Endodermal cell (in vitro differentiated cells): ENCODE results near the gene FAM78A. TPM values are rescaled to one million over a fixed set of nuclear protein-coding genes. Genes with fewer than 3 reads are reported as not detected.

Experiments used
- DNase-seq: peaks from one replicate; pipeline ENCODE4 v3.0.0-alpha.2; 2017
- H3K27ac ChIP-seq: 2 replicates; pipeline ENCODE4 v1.5.1; 2013; ENCODE audit warnings: mild to moderate bottlenecking, low read depth, low read length, moderate library complexity
- H3K27me3 ChIP-seq: 2 replicates; pipeline ENCODE4 v1.6.1; 2013; ENCODE audit warnings: mild to moderate bottlenecking, low read length, moderate library complexity; ENCODE audit not compliant: insufficient read depth, control insufficient read depth, poor library complexity, severe bottlenecking
- H3K36me3 ChIP-seq: 2 replicates; pipeline ENCODE4 v1.7.0; 2013; ENCODE audit warnings: mild to moderate bottlenecking, low read length, moderate library complexity; ENCODE audit not compliant: control insufficient read depth, insufficient read depth
- H3K4me1 ChIP-seq: one replicate; pipeline ENCODE4 v1.7.0; 2013; ENCODE audit warnings: low read length; ENCODE audit not compliant: control insufficient read depth, insufficient read depth
- H3K4me3 ChIP-seq: 2 replicates; pipeline ENCODE4 v1.5.1; 2013; ENCODE audit warnings: mild to moderate bottlenecking, low read length, moderate library complexity
- H3K9ac ChIP-seq: 2 replicates; pipeline ENCODE4 v1.6.1; 2013; ENCODE audit warnings: mild to moderate bottlenecking, low read length, moderate library complexity; ENCODE audit not compliant: poor library complexity, severe bottlenecking; ENCODE audit errors: extremely low read depth
- H3K9me3 ChIP-seq: 2 replicates; pipeline ENCODE4 v1.6.1; 2013; ENCODE audit warnings: mild to moderate bottlenecking, low read length, moderate library complexity; ENCODE audit not compliant: control insufficient read depth
- H3K27ac Mint-ChIP-seq: 2 replicates; pipeline ENCODE4 v1.8.0; 2020; ENCODE audit warnings: mixed read lengths
- H3K27me3 Mint-ChIP-seq: 2 replicates; pipeline ENCODE4 v1.8.0; 2021; ENCODE audit warnings: mild to moderate bottlenecking, mixed read lengths; ENCODE audit not compliant: insufficient read depth
- H3K36me3 Mint-ChIP-seq: 2 replicates; pipeline ENCODE4 v1.8.0; 2020; ENCODE audit warnings: low read depth, mixed read lengths
- H3K4me1 Mint-ChIP-seq: 2 replicates; pipeline ENCODE4 v1.8.0; 2020; ENCODE audit warnings: mixed read lengths
- H3K4me3 Mint-ChIP-seq: 2 replicates; pipeline ENCODE4 v1.8.0; 2020; ENCODE audit warnings: mild to moderate bottlenecking, moderate library complexity, mixed read lengths
- H3K9me3 Mint-ChIP-seq: 2 replicates; pipeline ENCODE4 v1.8.0; 2020; ENCODE audit warnings: mild to moderate bottlenecking, mixed read lengths
- WGBS, 2 experiments: methylation state at CpG; one replicate each; pipeline versions ENCODE4 v1.1.5 to v1.1.7; 2013; ENCODE audit warnings: missing lambda C conversion rate in 2 of 2, mixed read lengths in 1 of 2; ENCODE audit not compliant: insufficient coverage in 1 of 2, insufficient read length in 1 of 2; 5-methylcytosine and 5-hydroxymethylcytosine counted together
- total RNA-seq, 2 donors: library from RNA; stranded (reverse); fragmentation: NEBNext Ultra II Directional in 1 of 2; extraction: Animal tissue kit (Norgen Biotek cat#: 25700) in 1 of 2; gene quantifications; 2 replicates in 1 of 2; 3 replicates in 1 of 2; pipeline ENCODE4 v1.2.1, GENCODE V29; 2021
- TF ChIP-seq, protein P1 (sequence below): fragments of 200-600 bp; sonication (generic); conservative IDR thresholded peaks from 2 replicates; pipeline ENCODE4 v1.5.0; 2021; ENCODE audit warnings: antibody characterized with exemption, mild to moderate bottlenecking

The FAM78A gene
- total RNA-seq, 2 donors from 2014 or later, result 5.5 to 5.6 TPM

DNA sequence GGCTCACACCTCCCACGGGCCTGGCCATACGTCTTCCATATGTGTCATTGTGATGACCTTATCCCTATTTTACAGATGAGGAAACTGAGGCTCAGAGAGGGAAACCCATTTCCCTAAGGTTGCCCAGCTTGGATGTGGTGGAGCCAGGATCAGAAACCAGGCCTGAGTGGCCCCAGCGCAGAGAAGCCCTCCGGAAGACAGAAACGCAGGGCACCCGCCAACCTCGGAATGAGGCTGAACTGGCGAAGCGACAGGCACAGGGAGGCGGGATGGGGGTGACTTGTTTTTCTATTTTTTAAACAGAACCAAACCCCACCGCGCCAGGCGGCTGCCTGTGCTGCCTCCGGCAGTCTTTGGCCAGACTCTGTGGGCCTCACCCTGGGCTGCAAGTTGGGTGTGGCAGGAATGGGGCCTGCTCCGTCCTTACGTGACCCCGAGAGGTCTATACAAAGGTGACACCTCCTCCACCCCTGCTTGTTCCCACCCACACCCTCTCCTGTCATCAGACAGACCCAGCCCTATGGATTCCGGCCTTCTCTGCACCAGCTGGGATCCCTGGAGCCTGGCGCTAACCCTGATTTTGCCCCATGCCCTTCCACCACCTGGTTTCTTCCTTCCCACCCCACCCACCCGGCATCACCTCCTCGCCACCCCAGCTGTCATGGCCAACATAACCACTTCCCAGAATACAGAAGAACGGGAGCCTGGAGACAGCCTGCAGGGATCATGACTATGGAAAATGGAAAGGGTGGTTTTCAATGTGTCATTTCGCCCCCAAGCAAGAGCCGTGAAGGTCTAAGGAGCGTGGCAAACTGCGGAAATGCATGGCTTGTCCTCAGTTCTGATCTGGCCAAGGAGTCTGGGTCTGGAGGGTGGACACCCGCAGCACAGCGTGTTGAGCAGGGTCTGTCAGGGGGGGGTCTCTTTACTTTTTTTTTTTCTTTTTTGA lies 36.8 kb upstream of the FAM78A start:
- TF ChIP-seq, protein P1, sequence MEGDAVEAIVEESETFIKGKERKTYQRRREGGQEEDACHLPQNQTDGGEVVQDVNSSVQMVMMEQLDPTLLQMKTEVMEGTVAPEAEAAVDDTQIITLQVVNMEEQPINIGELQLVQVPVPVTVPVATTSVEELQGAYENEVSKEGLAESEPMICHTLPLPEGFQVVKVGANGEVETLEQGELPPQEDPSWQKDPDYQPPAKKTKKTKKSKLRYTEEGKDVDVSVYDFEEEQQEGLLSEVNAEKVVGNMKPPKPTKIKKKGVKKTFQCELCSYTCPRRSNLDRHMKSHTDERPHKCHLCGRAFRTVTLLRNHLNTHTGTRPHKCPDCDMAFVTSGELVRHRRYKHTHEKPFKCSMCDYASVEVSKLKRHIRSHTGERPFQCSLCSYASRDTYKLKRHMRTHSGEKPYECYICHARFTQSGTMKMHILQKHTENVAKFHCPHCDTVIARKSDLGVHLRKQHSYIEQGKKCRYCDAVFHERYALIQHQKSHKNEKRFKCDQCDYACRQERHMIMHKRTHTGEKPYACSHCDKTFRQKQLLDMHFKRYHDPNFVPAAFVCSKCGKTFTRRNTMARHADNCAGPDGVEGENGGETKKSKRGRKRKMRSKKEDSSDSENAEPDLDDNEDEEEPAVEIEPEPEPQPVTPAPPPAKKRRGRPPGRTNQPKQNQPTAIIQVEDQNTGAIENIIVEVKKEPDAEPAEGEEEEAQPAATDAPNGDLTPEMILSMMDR, result no peak
- Histone ChIP-seq H3K4me3 (no peak overlapping the region), H3K36me3 (no peaks in the 10 kb centered on the region), H3K4me1 (no peaks in the 10 kb centered on the region), H3K9me3 (no peaks in the 10 kb centered on the region), H3K27me3 (no peaks in the 10 kb centered on the region), H3K9ac (no peak overlapping the region), H3K27ac (no peak overlapping the region)
- Mint-ChIP-seq H3K36me3 (no peaks in the 10 kb centered on the region), H3K9me3 (peaks cover 4% of the 10 kb centered on the region), H3K27ac (no peak overlapping the region), H3K4me3 (no peak overlapping the region), H3K27me3 (peaks cover 3% of the 10 kb centered on the region), H3K4me1 (peaks cover 3% of the 10 kb centered on the region)
- DNase-seq, result no peak
- WGBS, 2 experiments, result 95 to 96% methylated on average over 11 to 28 of the region's 28 CpGs

DNA sequence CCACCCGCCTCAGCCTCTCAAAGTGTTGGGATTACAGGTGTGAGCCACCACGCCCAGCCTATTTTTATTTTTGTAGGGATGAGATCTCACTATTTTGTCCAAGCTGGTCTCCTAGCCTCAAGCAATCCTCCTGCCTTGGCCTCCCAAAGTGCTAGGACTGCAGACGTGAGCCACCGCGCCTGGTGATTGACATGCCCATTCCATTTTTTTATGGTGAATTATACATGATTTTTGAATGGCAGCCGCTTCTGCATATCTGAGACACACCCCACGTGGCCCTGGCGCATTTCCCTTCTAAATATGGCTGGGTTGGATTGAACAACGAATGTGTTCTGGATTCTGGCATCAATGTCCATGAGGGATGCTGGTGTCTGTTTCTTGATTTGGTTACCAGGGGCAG lies 35.9 kb upstream of the FAM78A start:
- Mint-ChIP-seq H3K36me3 (no peaks in the 10 kb centered on the region), H3K9me3 (peaks cover 4% of the 10 kb centered on the region), H3K4me3 (no peak overlapping the region), H3K4me1 (no peaks in the 10 kb centered on the region), H3K27me3 (peaks cover 3% of the 10 kb centered on the region), H3K27ac (no peak overlapping the region)
- Histone ChIP-seq H3K27ac (no peak overlapping the region), H3K4me1 (no peaks in the 10 kb centered on the region), H3K36me3 (no peaks in the 10 kb centered on the region), H3K9ac (no peak overlapping the region), H3K4me3 (no peak overlapping the region), H3K9me3 (no peaks in the 10 kb centered on the region), H3K27me3 (no peaks in the 10 kb centered on the region)
- 89 to 90% methylated on average over 8 to 9 of the region's 9 CpGs for WGBS, 2 experiments
- TF ChIP-seq, protein P1, result no peak
- no peak for DNase-seq

DNA sequence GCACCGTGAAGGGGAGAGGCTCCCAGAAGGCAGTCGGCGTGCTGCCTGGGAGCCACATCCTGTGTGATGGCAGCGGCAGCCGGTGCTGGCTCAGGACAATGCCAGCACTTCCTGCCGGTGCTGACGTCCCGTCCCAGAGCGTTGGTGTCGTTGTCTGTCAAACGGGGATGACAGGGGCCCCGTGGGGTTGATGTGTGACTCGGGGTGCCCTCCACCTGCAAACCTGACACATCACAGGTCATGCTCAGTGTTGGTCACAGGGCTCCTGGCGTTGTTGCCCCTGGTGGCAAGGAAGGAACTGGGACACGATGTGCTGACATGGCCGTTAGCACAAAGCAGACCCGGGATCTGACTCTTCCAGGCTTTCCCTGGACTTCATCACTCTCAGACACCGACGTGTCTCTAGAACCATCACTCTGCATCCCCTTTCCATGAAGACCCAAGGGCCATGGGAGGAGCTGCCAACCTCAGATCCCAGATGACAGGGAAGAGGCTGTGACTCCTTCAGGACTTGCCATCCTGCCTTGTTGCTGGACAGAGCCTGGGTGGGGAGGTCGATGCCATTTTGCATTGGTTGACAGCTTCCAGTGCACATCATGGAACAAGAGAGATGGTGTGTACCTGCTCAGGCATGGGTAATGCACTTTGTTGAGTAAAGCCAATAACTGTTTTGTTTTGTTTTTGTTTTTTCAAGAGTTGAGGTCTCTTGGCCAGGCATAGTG lies 34.7 kb upstream of the FAM78A start:
- WGBS, 2 experiments, result 70 to 79% methylated on average over 19 to 20 of the region's 20 CpGs
- Mint-ChIP-seq H3K4me1 (no peaks in the 10 kb centered on the region), H3K4me3 (no peak overlapping the region), H3K9me3 (peaks cover 3% of the 10 kb centered on the region), H3K27ac (no peak overlapping the region), H3K36me3 (peaks cover 4% of the 10 kb centered on the region), H3K27me3 (peaks cover 4% of the 10 kb centered on the region)
- no peaks in the 10 kb centered on the region for H3K4me1 ChIP-seq
- no peak overlapping the region for H3K9ac ChIP-seq
- H3K9me3 ChIP-seq, result no peaks in the 10 kb centered on the region
- DNase-seq, result peak; percentile 73
- H3K27me3 ChIP-seq, result no peaks in the 10 kb centered on the region
- no peaks in the 10 kb centered on the region for H3K36me3 ChIP-seq
- no peak overlapping the region for H3K27ac ChIP-seq
- TF ChIP-seq, protein P1, result peak; percentile 54
- no peak overlapping the region for H3K4me3 ChIP-seq
